Retinal pigment epithelial cell (primary cell): ENCODE measurements around the gene ETFB.

ENCODE experiments used
- DNase-seq: peaks from one replicate; pipeline ENCODE4 v3.0.0-alpha.2; 2010; ENCODE audit warnings: low read depth
- H3K4me3 ChIP-seq: 2 replicates; pipeline ENCODE4 v1.5.1; 2011; ENCODE audit warnings: mild to moderate bottlenecking, low read length, control low read depth, moderate library complexity
- CTCF ChIP-seq: conservative IDR thresholded peaks from 2 replicates; pipeline ENCODE4 v1.5.1; 2011; ENCODE audit warnings: low read depth, low read length, control low read depth, inconsistent platforms

Gene ETFB

GRCh38 chr19:51347209-51347928 is 18.8 kb downstream of the ETFB start:
- H3K4me3 ChIP-seq: no peak overlapping the region
- DNase-seq: no peak
- no peak for TF ChIP-seq CTCF

DNA sequence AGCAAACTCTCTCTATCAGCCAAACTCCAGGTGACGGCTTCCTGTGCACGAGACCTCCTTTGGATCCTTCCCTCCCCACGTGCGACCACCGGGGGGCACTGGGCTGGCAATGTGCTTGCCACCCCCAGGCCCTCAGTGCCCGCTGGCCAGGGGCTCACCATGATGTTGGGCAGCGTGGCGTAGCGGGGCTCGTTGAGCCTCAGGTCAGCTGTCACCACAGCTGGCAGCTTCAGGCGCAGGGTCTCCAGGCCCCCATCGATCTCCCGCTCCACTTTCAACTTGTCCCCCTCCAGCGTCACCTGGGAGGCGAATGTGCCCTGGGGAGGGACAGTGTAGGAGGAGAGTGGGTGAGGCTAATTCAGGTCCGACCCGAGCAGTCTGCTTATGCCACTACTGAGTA is 19.4 kb downstream of the ETFB start:
- no peak for DNase-seq
- no peak for TF ChIP-seq CTCF
- no peak overlapping the region for H3K4me3 ChIP-seq

- no peak for TF ChIP-seq CTCF
- H3K4me3 ChIP-seq: no peak overlapping the region
- no peak for DNase-seq
These were observed 21.0 kb downstream of the ETFB start for GRCh38 chr19:51345076-51345620.

- no peak for TF ChIP-seq CTCF
- no peak for DNase-seq
- no peak overlapping the region for H3K4me3 ChIP-seq
These were observed 23.3 kb downstream of the ETFB start for GRCh38 chr19:51342631-51343569.

DNA sequence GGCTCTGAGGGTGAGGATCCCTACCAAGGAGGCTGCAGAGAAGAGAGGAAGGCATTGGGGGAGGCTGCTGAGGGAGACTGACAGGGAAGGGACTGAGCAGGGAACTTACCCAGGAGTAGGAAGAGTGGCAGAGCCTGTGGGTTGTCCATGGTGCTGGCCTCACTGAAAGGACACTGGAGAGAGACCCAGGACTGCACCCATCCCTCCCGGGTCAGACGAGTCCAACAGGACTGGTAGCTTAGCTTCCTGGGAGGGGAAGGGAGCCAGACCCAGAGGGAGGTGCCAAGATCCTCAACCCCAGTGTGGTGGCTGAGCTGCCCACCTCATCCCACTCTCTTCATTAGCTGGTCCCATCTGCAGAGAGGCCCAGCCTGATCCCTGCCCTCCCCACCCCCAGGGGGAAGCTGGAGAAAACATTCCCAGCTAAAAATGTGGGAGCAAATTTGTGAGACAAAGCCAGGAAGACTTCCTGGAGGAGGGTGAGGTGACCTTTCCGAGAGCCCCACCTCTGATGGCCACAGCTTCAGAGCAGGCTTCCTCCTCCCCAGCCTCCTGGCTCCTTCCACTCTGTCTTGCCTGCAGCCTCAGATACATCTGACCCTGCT is 24.1 kb downstream of the ETFB start, which contains the start of gene VSIG10L:
Gene VSIG10L (minus strand): TSS at position 164 of the 605 bp plus-strand sequence. CDS start 15 bp downstream, at position 149.
- no peak for TF ChIP-seq CTCF
- H3K4me3 ChIP-seq: no peak within 1 kb of the TSS
- DNase-seq: no peak

DNA sequence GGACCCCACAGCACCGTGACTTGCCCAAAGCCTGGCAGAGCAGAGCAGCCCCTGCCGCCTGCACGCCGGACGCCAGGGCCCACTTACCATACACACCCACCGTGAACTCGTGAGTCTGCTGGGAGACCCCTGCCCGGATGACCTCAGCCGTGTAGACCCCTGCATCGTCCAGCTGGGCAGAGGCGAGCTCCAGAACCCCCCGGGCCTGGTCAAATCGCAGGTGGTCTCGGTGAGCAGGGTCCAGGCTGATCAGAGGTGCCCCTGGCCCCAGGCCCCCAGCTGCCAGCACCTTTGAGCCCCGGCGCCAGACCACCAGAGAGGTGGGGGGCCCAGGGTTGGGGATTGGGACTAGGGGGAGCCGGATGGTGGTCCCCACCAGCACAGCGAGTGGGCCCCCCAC is 25.1 kb downstream of the ETFB start:
- H3K4me3 ChIP-seq: no peak overlapping the region
- TF ChIP-seq CTCF: no peak
- no peak for DNase-seq
